CD8-positive, alpha-beta memory T cell (primary cell): ENCODE measurements around the gene SPTAN1. TPM values are rescaled to one million over a fixed set of nuclear protein-coding genes. Genes with fewer than 3 reads are reported as not detected.

Source experiments
- CTCF ChIA-PET: fragments of 350-600 bp; sonication (Branson Sonifier 250); formaldehyde crosslinking; loops from one replicate; lab custom pipeline; 2021; ENCODE audit warnings: antibody characterized with exemption; lab: Charles Lee
- POLR2A ChIA-PET: fragments of 350-600 bp; sonication (Branson Sonifier 250); formaldehyde crosslinking; loops from one replicate; lab custom pipeline; 2021; ENCODE audit warnings: antibody characterized with exemption; lab: Charles Lee
- DNase-seq, 5 donors: peaks; one replicate each; pipeline versions ENCODE4 v3.0.0 to v3.0.0-alpha.2; 2020 to 2022; ENCODE audit warnings: mixed read lengths in 1 of 5
- H3K27ac ChIP-seq: one replicate; pipeline ENCODE4 v1.7.0; 2013; ENCODE audit warnings: low read depth, mild to moderate bottlenecking, low read length, moderate library complexity
- H3K27me3 ChIP-seq: 2 replicates; pipeline ENCODE4 v1.7.0; 2013; ENCODE audit warnings: low read length, mild to moderate bottlenecking; ENCODE audit not compliant: insufficient read depth, poor library complexity, severe bottlenecking
- H3K36me3 ChIP-seq: 2 replicates; pipeline ENCODE4 v1.7.0; 2013; ENCODE audit warnings: mild to moderate bottlenecking, low read length, moderate library complexity; ENCODE audit not compliant: insufficient read depth
- H3K4me1 ChIP-seq: 2 replicates; pipeline ENCODE4 v1.7.0; 2013; ENCODE audit warnings: mild to moderate bottlenecking, low read length, moderate library complexity; ENCODE audit not compliant: insufficient read depth
- H3K4me3 ChIP-seq: 2 replicates; pipeline ENCODE4 v1.7.0; 2013; ENCODE audit warnings: mild to moderate bottlenecking, low read length
- H3K9me3 ChIP-seq: 2 replicates; pipeline ENCODE4 v1.7.0; 2013; ENCODE audit warnings: mild to moderate bottlenecking, low read length
- H3K27ac Mint-ChIP-seq, 8 donors: one replicate each; pipeline ENCODE4 v1.8.0; 2020 to 2021; ENCODE audit warnings: mixed read lengths in 8 of 8, mild to moderate bottlenecking in 6 of 8, inconsistent platforms in 3 of 8, moderate library complexity in 3 of 8
- H3K27me3 Mint-ChIP-seq, 2 donors: one replicate each; pipeline ENCODE4 v1.8.0; 2020 to 2021; ENCODE audit warnings: mixed read lengths in 2 of 2, mild to moderate bottlenecking in 1 of 2, moderate library complexity in 1 of 2
- H3K36me3 Mint-ChIP-seq, 3 donors: one replicate each; pipeline ENCODE4 v1.8.0; 2020 to 2021; ENCODE audit warnings: mixed read lengths in 3 of 3, inconsistent platforms in 1 of 3, mild to moderate bottlenecking in 1 of 3
- H3K4me1 Mint-ChIP-seq, 3 donors: one replicate each; pipeline ENCODE4 v1.8.0; 2020 to 2021; ENCODE audit warnings: mixed read lengths in 3 of 3, inconsistent platforms in 1 of 3, mild to moderate bottlenecking in 1 of 3
- H3K4me3 Mint-ChIP-seq, 7 donors: one replicate each; pipeline ENCODE4 v1.8.0; 2020 to 2021; ENCODE audit warnings: mixed read lengths in 7 of 7, mild to moderate bottlenecking in 6 of 7, moderate library complexity in 4 of 7, inconsistent platforms in 2 of 7
- H3K9me3 Mint-ChIP-seq, 5 donors: one replicate each; pipeline ENCODE4 v1.8.0; 2020 to 2022; ENCODE audit warnings: mixed read lengths in 5 of 5, mild to moderate bottlenecking in 3 of 5, moderate library complexity in 2 of 5, inconsistent platforms in 1 of 5
- polyA plus RNA-seq: library from polyadenylated mRNA; unstranded; fragments of 300-500 nt; fragmentation: Illumina TruSeq; gene quantifications from one replicate; pipeline ENCODE4 v1.2.3, GENCODE V29; 2021
- total RNA-seq, 2 experiments: library from RNA; stranded (reverse); gene quantifications; one replicate each; pipeline ENCODE4 v1.2.3, GENCODE V29; 2021

Gene SPTAN1
- total and polyA plus RNA-seq, 3 experiments from 2014 or later = 132 to 203 (median 195) TPM

GRCh38 chr9:128607642-128608350 is 55.4 kb downstream of the SPTAN1 start:
- DNase-seq = no peak
- no peaks in the 10 kb centered on the region for H3K9me3 ChIP-seq
- Mint-ChIP-seq H3K4me1 (no peaks in the 10 kb centered on the region), H3K9me3 (no peaks in the 10 kb centered on the region), H3K27me3 (peaks cover 0 to 2% of the 10 kb centered on the region in 2 donors), H3K36me3 (peaks cover 6 to 88% (median 33%) of the 10 kb centered on the region in 3 donors), H3K4me3 (no peak overlapping the region), H3K27ac (peak overlapping the region in 1 of 8 donors; percentile 41)
- no peaks in the 10 kb centered on the region for H3K4me1 ChIP-seq
- no peak overlapping the region for H3K27ac ChIP-seq
- no peaks in the 10 kb centered on the region for H3K27me3 ChIP-seq
- H3K36me3 ChIP-seq = peaks cover 83% of the 10 kb centered on the region
- POLR2A ChIA-PET = interaction anchor here (1.0 kb wide), 1 partner anchor 57 kb away, joined by 3 read pairs; no protein-coding TSS in a partner anchor
- CTCF ChIA-PET = interaction anchor here (0.9 kb wide), 1 partner anchor 211 kb away, joined by 4 read pairs; the partner anchor contains the start of gene ENDOG
- H3K4me3 ChIP-seq = no peak overlapping the region

GRCh38 chr9:128610897-128611296 is 58.5 kb downstream of the SPTAN1 start:
- ChIA-PET POLR2A (no interaction called here), CTCF (no interaction called here)
- Mint-ChIP-seq H3K27ac (no peak overlapping the region), H3K27me3 (peaks cover 0 to 2% of the 10 kb centered on the region in 2 donors), H3K36me3 (peaks cover 10 to 94% (median 39%) of the 10 kb centered on the region in 3 donors), H3K4me3 (no peak overlapping the region), H3K9me3 (no peaks in the 10 kb centered on the region), H3K4me1 (no peaks in the 10 kb centered on the region)
- Histone ChIP-seq H3K9me3 (no peaks in the 10 kb centered on the region), H3K27ac (no peak overlapping the region), H3K27me3 (no peaks in the 10 kb centered on the region), H3K36me3 (peaks cover 90% of the 10 kb centered on the region), H3K4me1 (no peaks in the 10 kb centered on the region), H3K4me3 (no peak overlapping the region)
- no peak for DNase-seq

- H3K27ac ChIP-seq = no peak overlapping the region
- H3K27ac Mint-ChIP-seq = peak overlapping the region in 1 of 8 donors; percentile 42
- no peaks in the 10 kb centered on the region for H3K27me3 ChIP-seq
- peaks cover 10 to 95% (median 39%) of the 10 kb centered on the region in 3 donors for H3K36me3 Mint-ChIP-seq
- no peaks in the 10 kb centered on the region for H3K9me3 Mint-ChIP-seq
- ChIA-PET CTCF (no interaction called here), POLR2A (no interaction called here)
- H3K4me1 ChIP-seq = no peaks in the 10 kb centered on the region
- H3K27me3 Mint-ChIP-seq = peaks cover 0 to 2% of the 10 kb centered on the region in 2 donors
- H3K4me1 Mint-ChIP-seq = no peaks in the 10 kb centered on the region
- H3K9me3 ChIP-seq = no peaks in the 10 kb centered on the region
- no peak for DNase-seq
- H3K4me3 ChIP-seq = no peak overlapping the region
- no peak overlapping the region for H3K4me3 Mint-ChIP-seq
- peaks cover 90% of the 10 kb centered on the region for H3K36me3 ChIP-seq
Observed at GRCh38 chr9:128611600-128612394, 59.4 kb downstream of the SPTAN1 start.

GRCh38 chr9:128614728-128615127 is 62.3 kb downstream of the SPTAN1 start:
- Mint-ChIP-seq H3K4me3 (no peak overlapping the region), H3K4me1 (no peaks in the 10 kb centered on the region), H3K9me3 (no peaks in the 10 kb centered on the region), H3K27ac (peak overlapping the region in 1 of 8 donors; percentile 44), H3K36me3 (peaks cover 10 to 93% (median 26%) of the 10 kb centered on the region in 3 donors), H3K27me3 (no peaks in the 10 kb centered on the region)
- Histone ChIP-seq H3K36me3 (peaks cover 86% of the 10 kb centered on the region), H3K27ac (no peak overlapping the region), H3K4me1 (no peaks in the 10 kb centered on the region), H3K9me3 (no peaks in the 10 kb centered on the region), H3K4me3 (no peak overlapping the region), H3K27me3 (no peaks in the 10 kb centered on the region)
- no peak for DNase-seq
- POLR2A ChIA-PET = interaction anchor here (0.8 kb wide), 1 partner anchor 11 kb away, joined by 3 read pairs; no protein-coding TSS in a partner anchor
- CTCF ChIA-PET = interaction anchor here (1.2 kb wide), 1 partner anchor 35 kb away, joined by 3 read pairs; no protein-coding TSS in a partner anchor

GRCh38 chr9:128615571-128615970 is 63.2 kb downstream of the SPTAN1 start:
- H3K36me3 Mint-ChIP-seq = peaks cover 4 to 93% (median 19%) of the 10 kb centered on the region in 3 donors
- H3K4me1 ChIP-seq = no peaks in the 10 kb centered on the region
- peaks cover 84% of the 10 kb centered on the region for H3K36me3 ChIP-seq
- no peak overlapping the region for H3K4me3 Mint-ChIP-seq
- no peaks in the 10 kb centered on the region for H3K27me3 Mint-ChIP-seq
- H3K9me3 ChIP-seq = no peaks in the 10 kb centered on the region
- H3K4me1 Mint-ChIP-seq = no peaks in the 10 kb centered on the region
- H3K4me3 ChIP-seq = no peak overlapping the region
- H3K27ac Mint-ChIP-seq = peak overlapping the region in 1 of 8 donors; percentile 58
- no peak overlapping the region for H3K27ac ChIP-seq
- no peaks in the 10 kb centered on the region for H3K27me3 ChIP-seq
- POLR2A ChIA-PET = interaction anchor here (0.6 kb wide), 1 partner anchor 14 kb away, joined by 3 read pairs; no protein-coding TSS in a partner anchor
- CTCF ChIA-PET = interaction anchor here (1.2 kb wide), 1 partner anchor 36 kb away, joined by 3 read pairs; no protein-coding TSS in a partner anchor
- H3K9me3 Mint-ChIP-seq = no peaks in the 10 kb centered on the region
- DNase-seq = no peak

GRCh38 chr9:128617943-128618342 is 65.6 kb downstream of the SPTAN1 start:
- H3K4me1 Mint-ChIP-seq = peaks cover 0 to 2% (median 0%) of the 10 kb centered on the region in 3 donors
- H3K27me3 Mint-ChIP-seq = no peaks in the 10 kb centered on the region
- ChIA-PET CTCF (no interaction called here), POLR2A (no interaction called here)
- Histone ChIP-seq H3K36me3 (peaks cover 73% of the 10 kb centered on the region), H3K9me3 (no peaks in the 10 kb centered on the region), H3K27me3 (no peaks in the 10 kb centered on the region), H3K4me1 (no peaks in the 10 kb centered on the region), H3K27ac (no peak overlapping the region), H3K4me3 (no peak overlapping the region)
- no peak for DNase-seq
- no peaks in the 10 kb centered on the region for H3K9me3 Mint-ChIP-seq
- no peak overlapping the region for H3K4me3 Mint-ChIP-seq
- no peak overlapping the region for H3K27ac Mint-ChIP-seq
- H3K36me3 Mint-ChIP-seq = peaks cover 4 to 90% (median 22%) of the 10 kb centered on the region in 3 donors

- Mint-ChIP-seq H3K36me3 (peaks cover 4 to 84% (median 21%) of the 10 kb centered on the region in 3 donors), H3K9me3 (no peaks in the 10 kb centered on the region), H3K4me1 (peaks cover 0 to 2% (median 0%) of the 10 kb centered on the region in 3 donors), H3K27ac (peak overlapping the region in 1 of 8 donors; percentile 24), H3K27me3 (no peaks in the 10 kb centered on the region), H3K4me3 (no peak overlapping the region)
- DNase-seq = no peak
- Histone ChIP-seq H3K27me3 (no peaks in the 10 kb centered on the region), H3K9me3 (no peaks in the 10 kb centered on the region), H3K4me1 (no peaks in the 10 kb centered on the region), H3K4me3 (no peak overlapping the region), H3K36me3 (peaks cover 64% of the 10 kb centered on the region), H3K27ac (no peak overlapping the region)
- ChIA-PET CTCF (no interaction called here), POLR2A (no interaction called here)
Observed at GRCh38 chr9:128619127-128619526, 66.7 kb downstream of the SPTAN1 start.
